GM12874 (cell line): ENCODE results near the gene FOXP1.

Experiments
- TF ChIP-seq, protein P1 (sequence below): IDR thresholded peaks from 2 replicates; pipeline ENCODE4 v1.5.1; 2011; ENCODE audit warnings: low read depth, mild to moderate bottlenecking, control low read depth, low read length, moderate library complexity; ENCODE audit not compliant: insufficient read depth

Gene FOXP1

DNA sequence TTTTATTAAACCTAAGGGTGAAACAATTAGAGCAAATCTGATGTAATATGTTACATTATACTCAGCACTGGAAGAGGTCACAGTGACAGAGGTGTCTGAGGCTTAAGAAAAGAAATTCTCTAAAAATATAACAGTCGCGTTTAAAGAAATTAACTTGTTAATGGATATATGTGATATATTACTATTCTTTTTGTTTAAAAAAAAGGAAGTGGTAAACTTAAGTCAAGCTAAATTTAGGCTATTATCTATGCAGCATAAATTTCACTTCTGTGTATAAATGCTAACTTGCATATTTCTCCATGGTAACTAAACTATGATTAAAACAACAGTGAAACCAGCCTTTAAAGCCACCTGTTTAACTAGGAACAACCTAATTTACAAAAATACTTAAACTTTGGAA is 191.3 kb downstream of the FOXP1 start:
- TF ChIP-seq, protein P1, sequence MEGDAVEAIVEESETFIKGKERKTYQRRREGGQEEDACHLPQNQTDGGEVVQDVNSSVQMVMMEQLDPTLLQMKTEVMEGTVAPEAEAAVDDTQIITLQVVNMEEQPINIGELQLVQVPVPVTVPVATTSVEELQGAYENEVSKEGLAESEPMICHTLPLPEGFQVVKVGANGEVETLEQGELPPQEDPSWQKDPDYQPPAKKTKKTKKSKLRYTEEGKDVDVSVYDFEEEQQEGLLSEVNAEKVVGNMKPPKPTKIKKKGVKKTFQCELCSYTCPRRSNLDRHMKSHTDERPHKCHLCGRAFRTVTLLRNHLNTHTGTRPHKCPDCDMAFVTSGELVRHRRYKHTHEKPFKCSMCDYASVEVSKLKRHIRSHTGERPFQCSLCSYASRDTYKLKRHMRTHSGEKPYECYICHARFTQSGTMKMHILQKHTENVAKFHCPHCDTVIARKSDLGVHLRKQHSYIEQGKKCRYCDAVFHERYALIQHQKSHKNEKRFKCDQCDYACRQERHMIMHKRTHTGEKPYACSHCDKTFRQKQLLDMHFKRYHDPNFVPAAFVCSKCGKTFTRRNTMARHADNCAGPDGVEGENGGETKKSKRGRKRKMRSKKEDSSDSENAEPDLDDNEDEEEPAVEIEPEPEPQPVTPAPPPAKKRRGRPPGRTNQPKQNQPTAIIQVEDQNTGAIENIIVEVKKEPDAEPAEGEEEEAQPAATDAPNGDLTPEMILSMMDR = no peak

DNA sequence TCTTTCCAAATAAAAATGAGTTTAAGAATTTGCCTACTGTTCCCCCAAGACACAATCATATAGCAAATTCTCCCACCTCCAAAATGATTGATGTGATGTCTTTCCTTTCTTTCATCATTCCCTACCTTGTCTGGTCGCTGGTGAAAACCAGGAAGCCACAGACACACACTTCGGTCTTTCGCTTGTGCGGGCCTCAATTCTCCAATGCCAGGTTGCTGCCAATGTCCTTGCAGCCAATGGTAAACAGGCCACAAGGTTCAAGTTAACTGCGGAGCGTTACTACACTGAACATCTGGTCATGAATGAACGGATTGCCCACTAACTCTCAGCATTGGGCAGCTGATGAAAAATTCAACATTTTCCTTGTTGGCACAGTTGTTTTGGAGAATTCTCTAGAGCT is 192.2 kb downstream of the FOXP1 start:
- TF ChIP-seq, protein P1 = no peak

DNA sequence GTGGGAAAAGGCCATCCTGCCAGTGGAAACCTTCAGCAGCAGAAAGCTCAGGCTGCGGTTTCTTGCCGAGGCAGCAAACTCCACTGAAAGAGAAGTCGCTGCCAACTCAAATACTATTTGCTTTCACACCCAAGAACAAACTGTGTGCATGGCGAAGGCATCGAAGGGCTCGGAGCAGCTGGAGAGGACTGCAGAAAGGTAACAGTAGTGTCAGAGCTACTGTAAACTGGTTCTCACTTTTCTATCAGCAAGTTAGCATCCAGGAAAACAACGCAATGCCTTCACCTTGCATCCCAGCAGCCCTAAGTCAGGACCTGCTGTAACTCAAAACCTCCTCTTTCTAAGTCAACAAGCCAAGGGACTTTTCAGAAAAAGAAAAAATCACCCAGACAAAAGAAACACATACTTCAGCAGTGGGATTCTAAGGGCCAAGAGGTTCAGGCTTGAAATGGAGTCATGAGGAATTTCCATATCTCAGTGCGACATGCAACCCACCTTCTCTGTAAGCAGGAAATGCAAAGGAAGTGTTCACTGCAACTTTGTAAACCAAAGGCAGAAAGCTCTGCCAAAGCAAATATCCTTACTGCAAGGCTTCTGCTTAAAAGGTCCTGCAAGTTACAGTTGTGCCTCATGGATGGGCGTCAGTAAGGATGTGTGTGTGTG is 193.5 kb downstream of the FOXP1 start:
- TF ChIP-seq, protein P1 = no peak

DNA sequence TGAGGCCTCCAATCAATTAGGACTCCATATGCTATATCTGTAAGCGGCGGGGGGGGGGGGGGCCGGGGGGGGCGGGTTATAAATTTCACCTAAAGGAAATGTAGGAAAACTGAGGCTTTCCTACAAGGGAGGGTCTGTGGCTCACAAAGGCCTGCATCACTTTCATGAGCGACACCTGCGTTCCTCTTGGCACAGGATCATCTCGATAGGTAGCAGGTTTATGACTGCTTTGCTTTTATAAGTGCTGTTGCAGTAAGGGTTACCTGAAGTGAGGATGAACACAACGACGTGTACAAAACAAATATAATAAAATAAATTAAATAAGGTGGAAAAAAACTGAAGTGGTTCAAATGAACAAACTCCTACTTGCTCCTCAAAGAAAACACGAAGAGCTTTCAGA is 194.3 kb downstream of the FOXP1 start:
- TF ChIP-seq, protein P1 = no peak

DNA sequence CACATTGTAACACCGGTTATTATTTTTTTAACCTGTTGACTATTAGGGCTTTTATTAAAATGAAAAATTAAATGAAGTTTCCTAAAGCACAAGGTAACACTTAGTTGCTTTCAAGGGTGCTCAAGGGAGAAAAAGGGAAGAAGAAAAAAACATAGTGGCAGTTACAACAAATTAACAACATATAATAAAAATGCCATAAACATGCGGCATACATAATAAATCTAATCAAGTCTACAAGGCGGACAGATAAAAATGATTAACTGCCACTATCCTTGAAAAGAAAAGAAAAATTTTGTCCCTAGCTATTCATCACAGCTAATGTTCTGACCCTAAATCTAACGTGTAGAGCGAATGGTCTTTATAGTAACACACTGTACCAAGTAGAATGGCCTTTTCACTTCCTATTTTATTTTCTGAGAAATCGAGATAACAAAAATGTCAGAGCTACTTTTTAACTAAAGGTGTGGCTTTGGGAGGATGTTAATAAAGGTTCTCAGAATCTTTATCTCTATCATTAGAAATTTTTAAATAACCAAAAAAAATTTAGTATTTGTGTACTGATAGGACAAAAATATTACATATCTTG is 194.9 kb downstream of the FOXP1 start:
- TF ChIP-seq, protein P1 = no peak

DNA sequence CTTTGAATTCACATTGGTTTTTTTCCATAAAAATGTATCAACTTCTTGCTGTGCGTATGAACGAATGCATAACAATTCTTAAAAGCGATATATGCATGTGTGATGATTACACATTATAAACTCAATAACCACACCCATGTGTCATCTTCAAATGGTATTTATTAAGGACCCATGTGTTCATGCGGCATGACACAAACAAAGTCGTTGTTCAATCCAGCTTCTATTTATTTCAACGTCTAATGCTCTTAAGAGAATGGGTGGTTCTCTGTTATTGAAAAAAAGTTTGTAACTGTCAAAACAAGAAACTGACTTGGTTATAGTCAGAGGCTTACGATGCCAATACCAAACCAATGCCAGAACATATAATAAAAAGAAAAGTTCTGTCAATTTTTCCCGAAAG is 195.9 kb downstream of the FOXP1 start:
- TF ChIP-seq, protein P1 = no peak

DNA sequence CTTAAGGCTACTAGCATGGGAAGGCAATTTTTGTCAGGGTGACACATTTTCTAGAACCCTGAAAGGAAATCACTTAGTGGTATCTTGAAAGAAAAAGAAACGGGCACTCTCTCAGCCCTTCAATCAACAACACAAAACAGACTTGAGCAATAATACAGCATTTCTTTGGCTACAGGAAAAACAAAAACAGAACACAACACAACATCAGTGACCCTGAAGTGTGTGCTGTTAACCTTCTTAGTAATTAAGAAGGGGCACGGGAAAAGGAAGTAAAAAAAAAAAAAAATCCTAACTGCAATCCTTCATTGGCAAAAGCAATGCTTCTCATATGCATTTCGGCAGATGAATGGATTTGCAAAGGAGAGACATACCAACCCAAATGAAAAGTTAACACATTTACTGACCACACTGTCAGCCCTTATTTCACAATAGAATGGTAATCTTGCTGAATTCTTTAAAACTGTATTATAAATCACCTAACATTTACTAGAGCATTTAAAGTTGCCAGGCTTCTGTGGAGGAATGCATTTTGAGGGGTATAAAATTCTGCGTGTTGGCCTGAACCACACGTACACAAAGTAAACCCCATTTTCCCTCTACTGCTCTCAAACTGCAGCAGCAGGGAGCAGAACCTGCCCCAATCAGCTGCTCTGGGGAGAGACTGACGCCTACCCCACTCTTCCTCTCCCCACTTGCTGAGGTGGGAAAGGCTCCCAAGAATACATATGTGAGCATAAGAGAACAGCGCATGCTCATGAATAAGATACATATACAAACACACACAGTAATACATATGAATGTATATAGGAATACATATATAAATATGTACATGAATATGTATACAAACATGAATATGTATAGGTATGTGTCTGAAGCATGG is 198.5 kb downstream of the FOXP1 start:
- TF ChIP-seq, protein P1 = no peak
